Measurements from ENCODE around the gene GALNS.

GRCh38 chr16:88894681-88895300, 38.0 kb upstream of the GALNS start:
- TF ChIP-seq, protein P1, sequence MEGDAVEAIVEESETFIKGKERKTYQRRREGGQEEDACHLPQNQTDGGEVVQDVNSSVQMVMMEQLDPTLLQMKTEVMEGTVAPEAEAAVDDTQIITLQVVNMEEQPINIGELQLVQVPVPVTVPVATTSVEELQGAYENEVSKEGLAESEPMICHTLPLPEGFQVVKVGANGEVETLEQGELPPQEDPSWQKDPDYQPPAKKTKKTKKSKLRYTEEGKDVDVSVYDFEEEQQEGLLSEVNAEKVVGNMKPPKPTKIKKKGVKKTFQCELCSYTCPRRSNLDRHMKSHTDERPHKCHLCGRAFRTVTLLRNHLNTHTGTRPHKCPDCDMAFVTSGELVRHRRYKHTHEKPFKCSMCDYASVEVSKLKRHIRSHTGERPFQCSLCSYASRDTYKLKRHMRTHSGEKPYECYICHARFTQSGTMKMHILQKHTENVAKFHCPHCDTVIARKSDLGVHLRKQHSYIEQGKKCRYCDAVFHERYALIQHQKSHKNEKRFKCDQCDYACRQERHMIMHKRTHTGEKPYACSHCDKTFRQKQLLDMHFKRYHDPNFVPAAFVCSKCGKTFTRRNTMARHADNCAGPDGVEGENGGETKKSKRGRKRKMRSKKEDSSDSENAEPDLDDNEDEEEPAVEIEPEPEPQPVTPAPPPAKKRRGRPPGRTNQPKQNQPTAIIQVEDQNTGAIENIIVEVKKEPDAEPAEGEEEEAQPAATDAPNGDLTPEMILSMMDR (IDR thresholded peaks at IDR 0.05; ENCODE audit: low read length): no peak
- TF ChIP-seq EZH2 (IDR thresholded peaks at IDR 0.05; ENCODE audit: borderline replicate concordance, low read length): no peak

Measured in OCI-LY1 (cell line).